GM19240 (cell line): ENCODE results near the gene RNASEH2A.
A peak's percentile ranks its signal among the peaks of the same experiment; 100 is the strongest.

Source experiments
- DNase-seq: peaks from one replicate; pipeline ENCODE4 v3.0.0; 2011; ENCODE audit warnings: low spot score; ENCODE audit not compliant: insufficient read length

Gene RNASEH2A

DNA sequence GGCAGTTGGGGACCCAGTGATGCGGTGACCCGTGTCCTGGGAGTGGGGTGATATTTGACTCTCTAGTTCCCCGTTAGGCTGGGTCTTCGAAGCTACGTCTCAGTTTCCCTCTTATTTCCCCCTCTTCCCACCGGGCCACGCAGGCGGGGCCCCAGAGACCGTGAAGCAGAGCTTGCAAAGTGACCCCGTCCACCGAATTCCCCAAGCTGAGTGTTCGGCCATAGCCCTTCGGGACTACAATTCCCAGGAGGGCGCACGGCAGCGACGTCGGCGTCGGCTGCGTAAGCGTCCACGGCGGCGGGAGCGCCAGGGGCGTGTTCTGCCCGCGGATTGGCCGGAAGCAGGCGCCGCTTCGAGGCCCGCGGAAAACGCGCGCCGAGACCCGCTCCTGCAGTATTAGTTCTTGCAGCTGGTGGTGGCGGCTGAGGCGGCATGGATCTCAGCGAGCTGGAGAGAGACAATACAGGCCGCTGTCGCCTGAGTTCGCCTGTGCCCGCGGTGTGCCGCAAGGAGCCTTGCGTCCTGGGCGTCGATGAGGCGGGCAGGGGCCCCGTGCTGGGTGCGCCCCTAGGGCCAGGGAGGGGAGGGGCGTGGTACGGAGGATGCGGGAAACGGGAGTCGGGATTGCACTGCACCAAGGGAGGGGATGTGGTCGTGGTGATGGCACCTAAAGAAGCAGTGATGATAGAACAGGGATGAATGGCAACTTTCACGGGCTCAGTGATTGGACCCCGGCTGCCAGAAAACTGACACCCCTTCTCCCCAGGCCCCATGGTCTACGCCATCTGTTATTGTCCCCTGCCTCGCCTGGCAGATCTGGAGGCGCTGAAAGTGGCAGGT, at the start of gene RNASEH2A:
TSS of gene RNASEH2A (plus strand) at position 343 of the 840 bp plus-strand sequence. CDS start at position 433, 90 bp downstream.
- DNase-seq, result peak; percentile 96

DNA sequence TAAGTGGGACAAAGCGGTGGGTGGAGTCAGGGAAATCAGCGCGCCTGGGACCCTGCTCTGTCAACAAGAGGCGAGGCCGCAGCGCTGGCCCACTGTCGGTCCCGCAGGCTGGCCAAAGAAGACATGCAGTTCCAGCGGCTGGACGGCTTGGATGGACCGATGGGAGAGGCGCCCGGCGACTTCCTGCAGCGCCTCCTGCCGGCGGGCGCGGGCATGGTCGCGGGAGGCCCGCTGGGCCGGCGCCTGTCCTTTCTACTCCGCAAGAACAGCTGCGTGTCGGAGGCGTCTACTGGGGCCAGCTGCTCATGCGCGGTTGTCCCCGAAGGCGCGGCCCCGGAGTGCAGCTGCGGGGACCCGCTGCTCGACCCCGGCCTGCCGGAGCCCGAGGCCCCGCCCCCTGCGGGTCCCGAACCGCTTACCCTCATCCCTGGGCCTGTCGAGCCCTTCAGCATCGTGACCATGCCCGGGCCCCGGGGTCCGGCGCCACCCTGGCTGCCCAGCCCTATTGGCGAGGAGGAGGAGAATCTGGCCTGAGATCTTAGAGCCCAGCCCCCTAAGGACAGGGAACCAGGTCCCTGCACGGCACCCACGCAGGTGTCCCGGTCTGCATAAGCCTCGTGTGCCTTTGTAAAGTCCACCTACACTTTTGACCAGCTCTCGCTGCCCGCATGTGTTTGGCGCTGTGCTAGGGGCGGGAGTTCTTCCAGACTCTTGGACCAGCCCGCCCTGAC, 48.7 kb upstream of the RNASEH2A start:
- peak; percentile 75 for DNase-seq

- no peak for DNase-seq
Measured at GRCh38 chr19:12759686-12760085, 46.7 kb upstream of the RNASEH2A start.

- DNase-seq, result no peak
Measured at GRCh38 chr19:12763100-12763499, 43.3 kb upstream of the RNASEH2A start.

- DNase-seq, result no peak
Measured at GRCh38 chr19:12764698-12765097, 41.7 kb upstream of the RNASEH2A start.

- peak; percentile 84 for DNase-seq
Measured at GRCh38 chr19:12766051-12766521, 40.3 kb upstream of the RNASEH2A start.

DNA sequence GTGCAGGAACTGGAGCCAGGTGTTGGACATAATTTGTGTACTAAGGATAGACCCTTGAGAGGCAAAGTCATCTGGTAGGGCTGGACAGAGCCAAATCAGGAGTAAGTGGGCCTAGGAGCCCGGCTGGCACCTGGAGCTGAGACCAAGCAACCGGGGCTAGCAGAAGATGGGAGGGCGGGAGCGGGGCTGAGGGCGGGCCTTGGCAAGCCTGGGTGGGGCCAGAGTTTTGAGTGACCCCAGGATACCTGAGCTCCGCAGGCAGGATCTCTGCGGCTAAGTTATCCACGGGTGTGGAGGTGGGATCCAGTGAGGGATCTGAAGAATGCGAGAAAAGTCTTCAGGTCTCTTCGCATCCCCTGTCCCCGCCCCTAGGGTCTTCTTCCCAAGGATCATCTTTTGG, 39.2 kb upstream of the RNASEH2A start:
- DNase-seq, result no peak

DNA sequence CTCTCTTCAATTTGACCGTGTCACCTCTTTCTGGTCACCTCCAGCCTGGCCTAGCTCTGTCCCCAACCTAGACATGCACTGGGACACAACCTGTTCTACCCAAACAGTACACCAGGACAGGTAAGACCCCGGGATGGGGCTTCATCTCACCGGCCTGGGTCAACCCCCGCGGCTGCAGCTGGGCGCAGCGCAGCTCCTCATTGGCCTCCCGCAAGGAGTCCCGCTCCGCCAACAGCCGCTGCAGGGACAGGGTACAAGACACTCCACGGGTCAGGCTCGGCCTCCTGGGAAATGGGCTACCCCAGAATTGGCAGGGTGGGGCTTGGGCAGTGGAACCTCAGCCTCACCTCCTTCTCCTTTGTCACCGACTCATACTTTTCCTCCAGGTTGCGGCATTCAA, 38.7 kb upstream of the RNASEH2A start:
- no peak for DNase-seq

DNA sequence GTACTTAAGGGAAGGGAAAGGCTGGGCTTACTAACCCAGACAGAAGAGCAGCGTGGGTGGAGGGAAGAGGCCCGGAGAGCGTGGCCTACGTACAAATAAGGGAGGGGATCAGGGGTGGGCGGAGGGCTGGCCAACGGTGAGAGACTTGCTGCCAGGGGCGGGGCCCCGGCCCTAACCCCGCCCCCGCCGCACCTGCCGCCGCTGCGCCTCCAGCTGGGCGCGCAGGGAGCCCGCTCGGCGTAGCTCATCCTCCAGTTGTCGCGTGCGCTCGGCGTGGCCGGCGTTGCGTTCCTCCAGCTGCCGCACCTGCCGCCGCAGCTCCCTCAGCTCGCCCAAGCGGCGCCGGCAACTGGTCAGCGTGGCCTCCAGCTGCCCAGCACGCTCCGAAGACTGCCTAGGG, 36.7 kb upstream of the RNASEH2A start:
- DNase-seq, result no peak

GRCh38 chr19:12770922-12771321, 35.5 kb upstream of the RNASEH2A start:
- no peak for DNase-seq

- DNase-seq, result no peak
Measured at GRCh38 chr19:12772323-12772722, 34.1 kb upstream of the RNASEH2A start.

GRCh38 chr19:12773571-12773970, 32.8 kb upstream of the RNASEH2A start:
- DNase-seq, result no peak

- no peak for DNase-seq
Measured at GRCh38 chr19:12774588-12775555, 31.5 kb upstream of the RNASEH2A start, which contains the start of gene HOOK2. TSS of gene HOOK2 (minus strand) at chr19:12775552. CDS start at chr19:12775449, 103 bp downstream.

GRCh38 chr19:12777217-12778016, 29.0 kb upstream of the RNASEH2A start:
- peak; percentile 68 for DNase-seq

DNA sequence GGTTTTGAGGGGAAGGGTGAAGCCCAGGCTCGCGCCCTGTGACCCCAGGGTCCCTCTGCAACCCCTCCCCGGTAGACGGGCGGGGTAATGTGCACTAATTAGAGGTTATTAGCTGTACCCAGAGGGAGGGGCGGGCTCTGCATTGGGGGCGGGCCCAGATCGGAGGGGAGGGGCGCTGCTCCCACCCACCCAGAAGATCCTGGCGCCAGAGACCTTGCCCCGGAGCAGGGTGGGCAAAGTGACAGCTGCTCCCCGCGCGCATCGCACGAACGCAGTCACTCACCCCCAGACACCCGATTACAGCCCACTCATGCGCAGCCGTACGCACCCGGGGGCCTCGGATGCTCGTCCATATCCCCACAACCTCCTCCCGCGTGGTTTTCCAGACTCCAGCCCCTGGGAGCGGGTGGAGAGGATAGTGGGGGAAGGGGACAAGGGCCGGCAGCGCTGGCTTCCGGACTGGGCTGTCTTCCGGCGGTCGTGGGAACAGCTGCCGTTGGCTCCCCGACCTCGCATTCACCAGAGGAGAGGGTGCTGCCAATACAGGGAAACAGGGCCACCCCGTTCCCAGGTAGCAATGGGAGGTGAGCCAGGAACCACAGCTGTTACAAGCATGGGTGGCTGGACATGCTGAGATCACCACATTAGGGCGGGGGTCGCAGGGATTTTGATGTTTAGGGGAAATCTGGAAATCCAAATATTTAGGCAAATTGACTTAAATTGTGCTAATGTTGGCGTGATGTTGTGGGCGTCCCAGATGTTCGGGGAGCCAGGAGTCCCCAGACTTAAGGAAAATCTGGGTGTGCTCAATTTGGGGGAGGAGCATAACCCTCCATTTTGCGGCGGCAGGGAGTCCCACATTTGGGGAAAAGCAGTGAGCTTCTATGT, 28.1 kb upstream of the RNASEH2A start:
- DNase-seq, result no peak

DNA sequence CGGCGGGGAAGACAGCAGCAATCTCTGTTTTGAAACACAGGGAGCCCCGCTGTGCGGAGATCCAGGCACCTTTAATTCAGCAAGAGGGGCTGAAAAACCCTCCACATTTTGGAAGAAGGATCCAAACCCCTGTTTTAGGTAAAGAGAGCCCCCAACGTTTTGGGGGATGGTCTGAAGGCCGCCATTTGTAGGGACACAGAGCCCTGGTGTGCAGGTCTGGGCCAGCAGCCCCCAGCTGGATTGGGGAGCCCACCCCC, 27.6 kb upstream of the RNASEH2A start:
- no peak for DNase-seq

DNA sequence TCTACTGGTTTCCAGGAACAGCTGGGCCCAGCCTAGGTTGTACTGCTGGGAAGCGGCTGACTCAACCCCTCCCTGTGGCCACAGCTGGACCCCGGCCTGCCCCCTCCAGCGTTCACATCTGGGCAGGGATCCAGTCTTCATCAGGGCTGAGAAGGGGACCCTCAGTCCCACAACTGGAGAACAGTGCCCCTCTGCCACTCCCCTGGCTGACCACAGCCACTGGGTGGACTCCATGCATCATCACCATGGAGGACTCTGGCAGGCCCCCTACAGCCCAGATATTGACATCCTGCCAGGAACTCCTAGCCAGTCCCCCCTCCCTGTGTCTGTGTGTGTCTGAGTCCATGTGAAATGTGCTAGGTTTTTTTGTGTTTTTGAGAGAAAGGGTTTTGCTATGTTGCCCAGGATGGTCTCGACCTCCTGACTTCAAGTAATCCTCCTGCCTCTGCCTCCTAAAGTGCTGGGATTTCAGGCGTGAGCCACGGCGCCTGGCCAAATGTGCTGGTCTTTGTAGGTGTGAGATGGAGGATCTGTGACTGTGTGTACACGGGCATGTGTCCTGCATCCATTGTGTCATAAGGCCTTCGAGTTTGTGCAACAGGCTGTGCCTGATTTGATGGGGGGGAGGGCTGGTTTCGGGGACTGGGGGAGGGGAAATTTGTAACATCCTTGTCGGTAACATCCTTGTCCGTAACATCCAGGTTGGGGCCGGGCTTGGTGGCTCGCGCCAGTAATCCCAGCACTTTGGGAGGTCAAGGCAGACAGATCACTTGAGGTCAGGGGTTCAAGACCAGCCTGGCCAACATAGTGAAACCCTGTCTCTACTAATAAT, 27.0 kb upstream of the RNASEH2A start:
- DNase-seq, result no peak

DNA sequence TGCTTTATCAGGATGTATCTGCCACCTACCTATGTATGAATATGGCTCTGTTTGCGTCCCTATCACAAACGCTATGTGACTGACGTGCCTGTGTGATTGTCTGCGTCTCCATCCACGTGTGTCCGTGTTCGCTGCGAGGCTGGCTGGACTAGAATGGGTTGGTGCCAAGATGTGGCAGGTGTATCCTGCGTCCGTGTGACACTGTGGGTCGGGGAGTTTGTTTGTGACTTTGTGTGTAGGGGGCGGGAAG, 24.3 kb upstream of the RNASEH2A start:
- no peak for DNase-seq
